GM12891 (cell line): ENCODE data around the gene MRPL53.

Experiments
- POLR2A ChIP-seq: IDR thresholded peaks from 2 replicates; pipeline ENCODE4 v1.6.1; 2011; ENCODE audit warnings: low read depth, low read length, control low read depth
- POLR2AphosphoS5 ChIP-seq: IDR thresholded peaks from 2 replicates; pipeline ENCODE4 v1.6.1; 2011; ENCODE audit warnings: low read depth, low read length, control low read depth

DNA sequence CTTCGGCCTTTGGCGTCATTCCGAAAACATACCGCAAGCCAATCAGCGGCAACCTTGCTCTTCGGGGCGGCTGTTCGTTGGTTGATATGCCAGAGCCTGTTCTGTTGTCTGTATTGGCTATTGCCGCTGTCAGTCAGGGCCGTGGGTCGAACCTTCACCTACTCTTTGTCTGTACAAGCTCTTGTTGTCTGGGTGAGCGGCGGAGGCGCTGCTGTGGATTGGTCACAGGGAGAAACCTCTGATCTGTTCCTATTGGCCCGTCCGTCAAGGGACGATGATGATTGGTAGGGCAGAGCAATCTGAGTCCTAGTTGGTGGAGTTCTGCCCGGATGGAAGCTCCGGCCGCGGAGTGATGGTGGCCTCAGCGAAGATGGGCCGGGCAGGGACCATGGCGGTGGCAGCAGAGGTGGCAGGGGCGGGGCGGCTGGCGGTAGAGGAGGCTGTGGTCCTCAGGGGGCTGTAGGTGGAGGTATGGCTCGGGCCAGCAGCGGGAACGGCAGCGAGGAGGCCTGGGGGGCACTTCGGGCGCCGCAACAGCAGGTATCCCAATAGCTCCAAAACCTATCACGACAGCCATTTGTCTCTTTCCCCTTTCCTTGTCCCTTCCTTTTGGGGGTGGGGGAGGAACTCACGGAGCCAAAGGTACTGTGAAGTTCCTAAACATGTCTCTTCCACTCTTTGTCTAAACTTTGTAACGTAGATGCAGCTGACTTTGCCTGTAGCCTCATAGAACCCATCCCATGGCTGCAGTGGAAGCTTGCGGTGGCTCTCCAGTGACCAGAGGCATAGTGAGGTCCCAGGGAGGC, 14.1 kb downstream of the MRPL53 start, which contains the start of gene WBP1:
- TF ChIP-seq POLR2AphosphoS5 (0 out of 2 replicates have a peak, but pooled peaks have one; percentile 7), POLR2A (peak; percentile 55; the same call in 1 of the 2 replicates)
